ENCODE data around the gene HSFX3.
"Not testable (repeated sequence)": the region's sequence is repeated elsewhere in the genome, so short reads cannot be mapped to it uniquely, and the experiment has no call there.

HSFX3 gene

DNA sequence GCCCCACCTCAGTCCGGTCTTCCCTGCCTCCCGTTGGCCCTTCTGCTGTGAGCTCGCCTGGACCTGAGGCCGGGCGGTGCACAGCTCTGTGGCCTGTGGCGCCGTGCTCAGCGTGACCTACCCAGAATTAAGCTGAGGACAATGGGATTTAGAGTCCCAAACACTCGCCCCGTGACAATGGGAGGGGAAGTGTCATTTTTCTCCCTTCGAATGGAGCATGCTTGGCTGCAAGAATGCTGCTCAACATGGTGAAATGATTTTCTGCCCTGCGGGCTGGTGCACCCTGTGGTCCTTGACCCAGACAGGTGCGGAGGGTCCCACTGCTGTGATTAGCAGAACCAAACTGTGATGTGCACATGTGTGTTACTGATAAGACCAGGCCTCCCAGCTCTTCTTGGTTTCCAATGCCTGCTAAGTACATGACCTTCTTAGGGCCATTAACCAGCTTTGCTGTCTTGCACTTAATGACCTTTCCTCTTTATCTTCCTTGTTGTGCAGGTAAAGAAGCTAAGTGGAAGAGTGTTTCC, 8.1 kb downstream of the HSFX3 start:
- DNase-seq: no peak

DNA sequence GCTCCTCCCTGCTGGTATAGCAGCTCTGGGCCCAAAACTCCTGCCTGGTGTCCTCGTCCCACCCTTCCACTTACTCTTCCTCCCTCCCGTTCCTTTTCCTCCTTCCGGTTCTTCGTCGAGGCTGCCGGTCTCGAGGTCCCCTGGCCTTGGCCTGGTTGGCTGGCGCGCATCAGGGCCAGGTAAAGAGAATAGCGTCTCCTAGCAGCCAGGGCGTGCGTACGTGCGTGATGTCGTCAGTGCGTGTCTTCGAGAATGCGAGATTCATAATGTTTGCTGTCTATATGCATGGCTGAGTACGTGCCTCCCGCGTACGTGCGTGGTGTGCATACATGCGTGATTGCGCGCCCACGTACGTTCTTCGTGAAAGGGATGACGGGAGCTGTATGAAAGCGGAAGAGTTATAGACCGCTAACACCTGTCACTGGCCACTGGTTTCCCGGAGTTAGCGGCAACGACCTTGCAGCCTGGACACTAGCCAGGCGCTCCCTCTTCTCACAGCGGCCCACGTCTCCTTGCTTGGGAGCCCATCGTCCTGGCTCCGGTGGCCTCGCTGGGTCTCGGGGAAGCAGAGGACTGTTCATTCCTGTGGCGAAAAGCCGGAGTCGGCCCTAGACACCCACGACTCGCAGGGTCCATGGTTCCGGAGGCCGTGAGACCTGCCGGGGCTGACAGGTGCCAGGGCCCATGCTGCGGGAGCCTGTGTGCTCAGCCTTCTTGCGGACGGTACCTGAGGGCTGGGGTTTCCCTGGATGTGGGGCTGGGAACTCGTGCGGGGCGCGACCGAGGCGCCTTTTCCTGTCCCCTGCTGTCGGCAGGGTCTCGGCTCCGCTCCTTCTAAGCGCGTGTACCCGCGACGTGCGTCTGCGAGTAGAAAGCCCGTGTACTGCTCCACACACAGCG, 8.9 kb downstream of the HSFX3 start, which contains the start of gene EOLA1:
EOLA1 (plus strand) TSS at position 392 of the 900 bp plus-strand sequence. CDS start 4,619 bp downstream, outside the sequence.
- DNase-seq: peak; percentile 92

- peak; percentile 91 for DNase-seq
Observed at GRCh38 chrX:149540131-149540620, 9.5 kb downstream of the HSFX3 start.

GRCh38 chrX:149539283-149540130, 10.2 kb downstream of the HSFX3 start:
- peak; percentile 85 for DNase-seq

DNA sequence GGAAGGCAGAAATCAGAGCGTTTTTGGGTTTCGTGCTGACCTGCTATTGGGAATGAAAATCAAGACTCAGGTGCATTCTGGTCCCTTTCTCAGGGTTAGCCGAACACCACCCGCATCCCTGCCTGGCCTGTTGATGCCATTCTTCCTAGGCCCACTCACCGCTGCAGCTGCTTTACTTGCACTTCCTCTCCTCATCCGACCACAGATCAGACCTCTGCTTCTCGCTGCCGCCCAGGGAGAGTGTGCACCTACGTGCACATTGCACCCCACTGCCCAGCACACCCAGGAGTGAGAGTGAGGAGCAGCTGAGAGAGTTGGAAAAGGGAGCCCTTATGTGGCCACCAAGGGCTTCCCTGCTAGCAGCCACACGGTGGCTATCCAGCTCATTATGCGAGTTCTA, 12.2 kb downstream of the HSFX3 start:
- DNase-seq: not testable (repeated sequence)

- DNase-seq: not testable (repeated sequence)
Observed at GRCh38 chrX:149534926-149535602, 14.7 kb downstream of the HSFX3 start.

GRCh38 chrX:149533999-149534398, 15.7 kb downstream of the HSFX3 start:
- not testable (repeated sequence) for DNase-seq

GRCh38 chrX:149532868-149533267, 16.9 kb downstream of the HSFX3 start:
- not testable (repeated sequence) for DNase-seq

GRCh38 chrX:149531599-149531998, 18.1 kb downstream of the HSFX3 start:
- DNase-seq: no peak

GRCh38 chrX:149528381-149528780, 21.3 kb downstream of the HSFX3 start:
- DNase-seq: no peak

GRCh38 chrX:149527705-149528104, 22.0 kb downstream of the HSFX3 start:
- DNase-seq: peak; percentile 33

- DNase-seq: not testable (repeated sequence)
Observed at GRCh38 chrX:149526318-149527033, 23.2 kb downstream of the HSFX3 start.

DNA sequence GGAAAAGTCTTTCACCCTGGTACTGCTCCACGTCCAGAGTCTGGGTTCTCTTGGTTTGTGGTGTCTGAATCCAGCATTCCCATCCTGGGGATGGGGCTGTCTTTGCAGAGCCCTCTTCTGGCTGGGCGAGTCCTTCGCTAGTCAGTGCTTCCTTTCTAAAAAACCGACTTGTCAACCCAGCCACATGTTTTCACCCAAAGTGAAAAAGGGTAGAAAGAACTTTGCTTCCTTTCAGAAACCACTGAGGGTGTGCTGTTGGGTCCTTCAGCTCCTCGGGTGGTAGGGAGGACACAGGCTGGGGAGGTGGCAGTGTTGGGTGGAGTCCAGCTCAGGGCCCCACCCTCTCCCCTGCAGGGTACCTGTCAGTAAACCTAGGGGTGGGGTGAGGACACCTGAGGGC, 23.8 kb downstream of the HSFX3 start:
- not testable (repeated sequence) for DNase-seq

DNA sequence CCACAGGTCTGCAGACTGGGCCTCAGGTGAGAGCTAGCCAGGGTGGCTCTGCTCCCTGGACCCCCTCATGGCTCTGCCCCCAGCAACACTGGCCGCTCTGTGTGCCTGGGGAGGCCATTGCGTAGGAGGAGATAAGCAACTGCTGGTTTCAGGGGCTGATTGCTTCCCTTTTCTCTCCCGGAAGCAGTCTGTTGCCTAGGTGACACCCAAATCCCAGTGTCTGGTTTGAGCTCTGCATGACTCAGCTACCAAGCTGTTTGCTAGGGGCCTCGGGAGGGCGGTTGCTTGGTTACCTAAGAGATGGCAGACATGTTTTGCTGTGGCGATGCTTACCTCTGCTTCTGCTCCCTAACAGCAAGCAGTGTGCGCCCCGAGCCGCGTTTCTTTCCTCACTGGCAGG, 24.3 kb downstream of the HSFX3 start:
- peak; percentile 67 for DNase-seq

GRCh38 chrX:149522916-149523315, 26.8 kb downstream of the HSFX3 start:
- DNase-seq: no peak

GRCh38 chrX:149521438-149521837, 28.3 kb downstream of the HSFX3 start:
- DNase-seq: no peak

- not testable (repeated sequence) for DNase-seq
Observed at GRCh38 chrX:149520636-149521277, 29.0 kb downstream of the HSFX3 start.

DNA sequence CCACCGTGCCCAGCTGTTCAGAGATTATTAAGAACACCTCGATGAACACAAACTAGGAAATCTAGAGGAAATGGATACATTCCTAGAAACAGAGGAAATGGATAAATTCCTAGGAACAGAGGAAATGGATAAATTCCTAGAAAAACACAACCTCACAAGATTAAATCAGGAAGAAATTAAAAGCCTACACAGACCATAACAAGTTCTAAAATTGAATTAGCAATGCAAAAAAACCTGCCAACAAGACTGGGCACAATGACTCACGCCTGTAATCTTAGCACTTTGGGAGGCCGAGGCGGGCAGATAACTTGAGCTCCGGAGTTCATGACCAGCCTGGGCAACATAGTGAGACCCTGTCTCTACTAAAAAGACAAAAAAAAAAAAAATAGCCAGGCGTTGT, 31.5 kb downstream of the HSFX3 start:
- DNase-seq: no peak

GRCh38 chrX:149517308-149517707, 32.4 kb downstream of the HSFX3 start:
- DNase-seq: no peak

- no peak for DNase-seq
Observed at GRCh38 chrX:149516604-149517003, 33.1 kb downstream of the HSFX3 start.

DNA sequence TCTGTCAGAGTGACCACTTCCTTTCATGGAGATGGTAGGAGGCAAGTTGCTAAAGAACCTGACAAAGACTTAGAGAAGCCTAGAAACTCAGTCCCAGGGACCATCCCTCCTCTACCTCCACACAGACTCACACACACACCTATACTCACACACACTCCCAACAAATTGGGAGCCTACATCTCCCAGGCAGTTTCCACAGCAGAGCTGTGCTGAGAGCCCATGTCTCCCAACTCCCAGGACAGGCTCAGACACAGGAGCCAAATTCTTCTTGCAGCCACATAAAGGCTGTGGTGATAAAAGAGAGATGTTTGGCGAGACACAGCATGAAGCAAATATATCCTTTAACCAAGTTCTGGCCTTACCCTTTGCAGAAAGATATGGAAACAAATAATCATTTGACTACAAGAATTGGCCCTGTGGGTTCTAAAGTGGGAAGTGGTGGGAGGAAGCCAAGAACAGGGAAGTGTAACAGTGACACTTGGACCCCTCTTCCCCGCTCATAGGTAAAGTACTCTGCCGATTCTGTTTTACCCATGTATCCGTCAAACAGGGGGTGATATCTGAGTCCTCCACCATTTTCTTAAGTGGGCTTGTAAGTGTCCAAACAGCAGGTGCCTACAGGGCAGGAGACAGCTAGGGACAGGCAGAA, 33.6 kb downstream of the HSFX3 start:
- no peak for DNase-seq

Data from activated CD4-positive, alpha-beta T cell treated with anti-CD3 and anti-CD28 coated beads for 48 hours (primary cell).